GM18511 (cell line): ENCODE data around the gene SPATA1.
"Not testable (repeated sequence)": the region's sequence is repeated elsewhere in the genome, so short reads cannot be mapped to it uniquely, and the experiment has no call there.

Source experiments
- ATAC-seq: cut with Tn5 transposase; IDR thresholded peaks from one replicate; pipeline ENCODE4 v1.9.1; 2021; ENCODE audit warnings: mild to moderate bottlenecking, moderate library complexity; ENCODE audit not compliant: unreplicated experiment

SPATA1 gene

GRCh38 chr1:84507887-84508286 lies 1.7 kb downstream of the SPATA1 start:
- ATAC-seq, result not testable (repeated sequence)

GRCh38 chr1:84508510-84508909 lies 2.3 kb downstream of the SPATA1 start:
- no peak for ATAC-seq

DNA sequence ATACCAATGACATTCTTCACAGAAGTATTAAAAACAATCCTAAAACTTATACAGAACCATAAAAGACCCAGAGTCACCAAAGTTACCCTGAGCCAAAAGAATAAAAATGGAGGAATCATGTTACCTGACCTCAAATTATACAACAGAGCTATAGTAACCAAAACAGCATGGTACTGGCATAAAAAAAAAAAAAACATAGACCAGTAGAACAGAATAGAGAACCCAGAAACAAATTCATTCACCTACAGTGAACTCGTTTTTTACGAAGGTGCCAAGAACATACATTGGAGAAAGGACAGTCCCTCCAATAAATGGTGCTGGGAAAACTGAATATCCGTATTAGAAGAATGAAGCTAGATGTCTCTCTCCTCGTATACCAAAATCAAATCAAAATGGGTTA lies 2.8 kb downstream of the SPATA1 start:
- no peak for ATAC-seq

- no peak for ATAC-seq
These were observed 4.0 kb downstream of the SPATA1 start for GRCh38 chr1:84510165-84510564.

- ATAC-seq, result no peak
These were observed 4.5 kb downstream of the SPATA1 start for GRCh38 chr1:84510668-84511067.

DNA sequence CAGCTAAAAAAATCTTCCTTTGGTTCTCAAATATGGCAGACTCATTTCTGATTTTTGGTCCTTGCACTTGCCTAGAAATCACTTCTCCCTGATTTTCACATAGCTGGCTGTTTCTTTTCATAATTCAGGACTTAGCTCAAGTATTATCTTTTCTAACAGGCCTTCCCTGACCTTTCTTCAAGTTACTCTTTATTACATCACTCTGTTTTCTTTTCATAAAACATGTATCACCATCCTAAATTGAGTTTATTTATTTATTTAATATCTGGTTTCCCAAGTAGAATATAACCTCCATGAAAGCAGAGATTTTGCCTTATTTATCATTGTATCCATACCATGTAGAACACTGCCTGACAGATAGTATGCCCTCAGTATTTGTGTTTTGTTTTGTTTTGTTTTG lies 18.4 kb downstream of the SPATA1 start:
- no peak for ATAC-seq

DNA sequence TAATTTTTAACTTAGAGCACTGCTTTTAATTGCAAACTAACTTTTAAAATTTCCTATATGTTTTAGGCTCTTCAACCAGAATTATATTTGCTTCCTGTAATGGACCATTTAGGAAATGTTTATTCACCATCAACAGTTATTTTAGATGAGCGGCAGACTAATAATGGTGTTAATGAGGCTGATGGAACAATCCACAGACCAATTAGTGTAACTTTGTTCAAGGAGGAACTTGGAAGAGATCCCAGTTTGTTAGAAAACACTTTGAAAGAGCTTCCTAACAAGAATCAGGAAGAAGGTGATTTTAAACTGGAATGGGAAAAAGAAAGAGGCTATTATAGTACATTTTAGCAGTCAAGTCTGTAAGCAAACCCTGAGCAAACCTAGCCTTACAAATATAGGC lies 19.6 kb downstream of the SPATA1 start:
- no peak for ATAC-seq

DNA sequence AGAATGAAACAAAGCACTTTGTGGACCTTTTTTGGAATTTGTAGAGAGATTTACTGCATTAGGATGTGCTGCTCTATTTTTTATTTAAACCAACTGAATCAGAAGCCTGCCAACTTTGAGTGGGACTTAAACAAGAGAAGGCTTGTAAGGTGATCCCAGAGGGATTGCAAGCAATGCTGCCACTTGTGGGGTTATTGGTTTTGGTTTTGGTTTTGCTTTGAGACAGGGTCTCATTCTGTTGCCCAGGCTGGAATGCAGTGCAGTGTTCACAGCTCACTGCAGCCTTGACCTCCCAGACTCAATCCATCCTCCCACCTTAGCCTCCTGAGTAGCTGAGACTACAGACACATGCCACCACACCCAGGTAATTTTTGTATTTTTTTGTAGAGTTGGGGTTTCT lies 32.4 kb downstream of the SPATA1 start:
- ATAC-seq, result peak; percentile 75

GRCh38 chr1:84539972-84540371 lies 33.8 kb downstream of the SPATA1 start:
- no peak for ATAC-seq

DNA sequence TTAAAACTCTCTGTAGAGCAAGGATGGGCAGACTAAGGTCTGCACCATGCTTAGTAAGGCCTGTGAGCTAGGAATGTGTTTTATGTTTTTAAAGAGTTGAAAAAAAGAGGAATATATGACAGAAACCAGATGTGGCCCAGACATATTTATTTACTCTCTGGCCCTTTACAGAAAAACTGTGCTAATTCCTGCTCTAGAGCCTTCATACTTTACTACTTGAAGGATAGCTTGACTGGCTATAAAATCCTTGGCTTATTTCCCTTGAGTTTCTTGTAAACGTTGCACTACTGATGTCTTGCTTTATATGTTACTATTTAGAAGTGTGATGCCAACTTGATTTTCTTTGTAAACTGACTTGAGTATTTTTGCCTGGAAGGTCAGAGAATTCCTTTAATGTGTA lies 34.6 kb downstream of the SPATA1 start:
- no peak for ATAC-seq

DNA sequence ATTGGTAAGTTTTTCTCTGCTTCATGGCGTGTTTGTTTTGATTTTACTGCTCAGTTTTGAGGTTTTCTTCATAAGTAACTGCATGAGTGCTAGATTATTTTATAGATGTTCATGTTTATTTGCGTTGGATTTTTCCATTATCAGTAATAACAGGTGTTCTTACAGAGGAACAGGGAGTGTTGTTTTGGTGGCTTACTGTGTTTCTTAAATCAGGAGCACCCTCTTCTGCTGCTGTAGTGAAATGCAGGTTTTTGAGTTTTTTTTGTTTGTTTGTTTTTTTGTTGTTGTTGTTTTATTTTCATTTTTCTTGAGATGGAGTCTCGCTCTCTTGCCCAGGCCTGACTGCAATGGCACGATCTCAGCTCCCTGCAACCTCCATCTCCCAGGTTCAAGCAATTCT lies 35.5 kb downstream of the SPATA1 start:
- no peak for ATAC-seq

DNA sequence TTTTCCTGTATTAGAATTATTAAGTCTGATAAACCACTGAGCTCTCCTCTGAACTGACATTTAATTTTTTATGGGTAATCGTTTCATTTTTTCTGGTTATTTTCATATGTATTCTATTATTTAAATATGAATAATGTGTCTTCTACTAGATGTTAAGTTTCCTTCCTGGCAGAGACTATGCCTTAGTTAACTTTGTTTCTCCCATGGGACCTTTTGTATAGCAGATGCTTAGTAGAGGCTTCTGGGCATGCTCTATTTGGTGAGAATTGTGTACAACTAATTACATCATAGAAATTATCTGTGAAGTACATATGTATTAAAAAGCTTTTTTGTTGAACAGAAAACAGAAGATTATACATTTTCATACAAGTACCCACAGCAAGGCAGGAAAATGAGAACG lies 44.6 kb downstream of the SPATA1 start:
- no peak for ATAC-seq

GRCh38 chr1:84569216-84569615 lies 63.0 kb downstream of the SPATA1 start:
- ATAC-seq, result no peak

DNA sequence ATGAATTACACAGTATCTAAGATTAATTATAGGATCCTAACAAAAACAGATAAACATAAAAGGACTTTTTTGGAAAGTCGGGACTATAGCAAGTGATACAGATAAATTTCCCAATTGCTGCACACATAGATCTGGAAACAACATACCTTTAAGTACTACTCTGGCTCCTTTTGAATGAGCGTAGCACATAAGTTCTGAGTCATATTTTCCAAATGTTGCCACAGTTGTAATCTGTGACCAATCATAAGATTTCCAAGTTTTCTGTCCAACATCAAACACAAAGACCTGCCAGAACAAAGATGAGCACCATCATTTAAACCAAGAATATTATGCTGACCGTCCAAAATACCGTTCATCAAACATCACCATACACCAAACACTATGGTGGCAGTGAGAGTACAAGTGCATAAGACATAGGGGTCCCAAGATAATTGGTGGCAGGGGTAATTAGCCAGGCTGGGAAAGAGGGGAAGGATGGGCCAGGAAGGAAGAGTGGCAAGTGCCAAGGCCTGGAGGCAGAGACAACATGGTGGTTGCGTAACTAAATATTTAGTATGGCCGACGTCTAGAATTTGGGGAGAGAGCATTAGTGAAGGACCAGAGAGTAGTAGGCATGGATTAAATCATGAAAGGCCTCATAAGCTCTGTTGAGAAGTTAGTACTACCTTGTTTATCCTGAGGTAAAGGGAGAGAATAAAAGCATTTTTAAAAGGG lies 64.4 kb downstream of the SPATA1 start:
- no peak for ATAC-seq

DNA sequence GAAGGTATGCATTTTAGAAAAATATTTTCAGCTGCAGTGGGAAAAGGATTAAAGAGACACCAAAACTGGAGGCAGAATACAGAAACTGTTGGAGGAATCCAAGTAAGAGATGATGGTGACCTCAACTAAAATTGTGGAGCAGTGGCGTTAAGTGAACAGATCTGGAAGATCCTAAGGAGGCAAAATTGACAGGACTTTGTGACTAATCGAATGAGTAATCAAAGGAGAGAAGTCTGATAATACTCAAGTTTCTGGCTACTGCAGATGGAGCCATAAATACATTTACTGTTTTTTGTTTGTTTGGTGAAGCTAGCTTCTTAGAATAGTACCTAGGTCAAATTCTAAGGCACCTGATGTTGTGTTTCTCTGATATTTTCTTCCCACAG lies 65.0 kb downstream of the SPATA1 start:
- no peak for ATAC-seq

- ATAC-seq, result peak; percentile 10
These were observed 67.3 kb downstream of the SPATA1 start for GRCh38 chr1:84573481-84573966.

DNA sequence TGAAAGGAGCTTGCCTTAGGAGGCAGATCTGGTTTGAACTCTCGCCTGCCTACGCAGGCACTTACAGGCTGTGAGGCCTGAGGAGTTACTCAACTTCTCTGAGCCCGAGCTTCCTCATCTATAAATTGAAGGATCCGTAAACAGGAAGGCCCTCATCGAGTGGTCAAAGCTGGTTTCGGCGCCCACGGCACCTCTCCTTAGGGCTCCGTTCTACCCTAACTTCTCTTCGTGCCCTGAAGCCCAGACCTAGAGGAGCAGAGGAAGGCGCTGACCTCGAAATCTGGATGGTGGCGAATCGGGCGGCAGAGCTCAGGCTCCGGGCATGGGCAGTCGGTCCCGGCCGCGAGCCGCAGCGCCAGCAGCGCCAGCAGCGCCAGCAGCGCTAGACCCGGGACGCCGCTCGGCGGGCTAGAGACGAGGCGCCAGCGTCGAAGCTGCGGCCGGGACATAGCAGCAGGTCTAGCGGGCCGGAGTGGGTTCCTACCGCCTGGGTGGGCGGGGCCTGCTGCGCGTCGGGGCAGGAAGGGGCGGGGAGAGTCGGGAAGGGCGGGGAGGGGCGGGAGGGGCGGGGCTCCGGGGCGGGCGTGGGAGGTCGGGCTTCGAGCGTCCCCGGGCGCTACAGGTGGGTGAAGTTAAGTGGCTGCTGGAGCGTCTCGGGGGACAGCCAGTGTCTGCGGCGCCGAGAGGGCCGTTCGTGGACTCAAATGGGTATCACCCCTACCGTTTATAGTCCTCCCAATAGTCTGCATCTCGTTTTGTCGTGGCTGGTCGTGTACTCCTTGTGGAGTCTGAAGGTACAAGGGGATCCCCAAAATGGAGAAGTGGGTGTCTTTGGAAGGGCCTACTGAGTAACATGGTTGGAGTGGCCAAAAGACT lies 68.0 kb downstream of the SPATA1 start, which contains the start of gene CTBS:
CTBS (minus strand) TSS at position 474 of the 876 bp plus-strand sequence; CDS start at position 449, 25 bp downstream.
- peak; percentile 88 for ATAC-seq

DNA sequence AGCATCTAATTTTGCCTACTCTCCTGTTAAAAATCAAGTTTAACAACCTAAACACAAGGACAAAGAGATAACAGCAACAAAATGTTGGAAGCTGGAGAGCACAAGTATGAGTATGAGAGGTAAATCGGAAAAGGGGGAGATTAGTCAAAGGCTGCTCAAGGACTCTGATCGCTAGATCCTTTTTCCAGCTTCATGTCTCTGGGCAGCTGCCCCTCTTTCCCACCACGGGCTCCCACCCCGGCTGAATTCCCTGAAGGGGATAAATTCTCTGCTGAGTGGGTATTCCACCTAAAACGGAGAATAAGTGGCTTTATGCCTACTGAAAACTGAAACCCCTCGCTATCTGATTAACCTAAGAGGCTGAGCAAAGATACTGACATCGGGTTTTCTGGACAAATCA lies 68.8 kb downstream of the SPATA1 start:
- ATAC-seq, result no peak

DNA sequence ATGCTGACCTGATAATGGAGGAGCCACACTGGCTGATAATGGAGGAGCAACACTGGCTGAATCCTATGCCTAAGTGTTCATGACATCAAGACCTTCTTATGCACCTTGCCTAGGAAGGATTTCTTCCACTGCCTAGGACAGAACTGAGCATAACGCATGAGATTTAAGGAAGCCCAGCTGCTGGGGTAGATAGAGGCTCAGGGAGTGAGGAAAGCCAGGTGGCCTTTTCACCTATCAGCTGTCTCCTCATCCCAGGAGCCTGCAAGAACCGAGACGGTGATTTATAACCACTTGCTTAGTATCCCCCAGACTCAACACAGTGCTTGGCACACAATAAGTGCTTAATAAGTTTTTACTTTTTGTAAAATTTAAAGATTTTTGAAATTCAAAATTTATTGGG lies 75.5 kb downstream of the SPATA1 start:
- ATAC-seq, result no peak

GRCh38 chr1:84582802-84583587 lies 76.8 kb downstream of the SPATA1 start:
- peak; percentile 75 for ATAC-seq

DNA sequence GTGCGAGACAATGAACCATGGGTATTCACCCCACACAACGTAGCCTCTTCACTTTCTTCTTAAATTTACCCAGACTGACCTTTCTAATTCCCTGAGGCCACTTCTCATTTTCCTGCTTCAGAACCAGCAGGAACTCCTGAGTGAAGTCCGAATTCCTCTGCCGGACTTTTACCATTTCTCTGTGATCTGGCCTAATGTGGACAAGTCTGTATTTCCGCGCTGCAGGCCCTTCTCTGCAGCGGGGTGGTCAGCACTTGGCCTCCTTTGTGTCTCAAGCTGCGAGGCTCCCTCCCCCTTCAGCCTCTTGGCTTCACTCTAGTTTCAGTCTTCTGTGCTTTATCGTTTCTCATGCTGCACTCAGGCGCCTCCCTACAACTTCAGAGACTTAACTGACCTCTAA lies 77.5 kb downstream of the SPATA1 start:
- peak; percentile 53 for ATAC-seq
